Activated naive CD4-positive, alpha-beta T cell treated with anti-CD3 and anti-CD28 coated beads, Interleukin-2, amount 10 ng/mL, durations not matched to agents 7 days and 5 days (primary cell): ENCODE data around the gene TMEM63A.
"Not testable (repeated sequence)": the region's sequence is repeated elsewhere in the genome, so short reads cannot be mapped to it uniquely, and the experiment has no call there.

Experiments used
- CTCF ChIA-PET: fragments of 350-600 bp; sonication (Branson Sonifier 250); formaldehyde crosslinking; loops from one replicate; lab custom pipeline; 2021; ENCODE audit warnings: antibody characterized with exemption; lab: Charles Lee
- DNase-seq: peaks from one replicate; pipeline ENCODE4 v3.0.0-alpha.2; 2020
- H3K27ac Mint-ChIP-seq: one replicate; pipeline ENCODE4 v1.8.0; 2021; ENCODE audit warnings: mild to moderate bottlenecking, moderate library complexity, mixed read lengths
- H3K27me3 Mint-ChIP-seq: one replicate; pipeline ENCODE4 v1.8.0; 2021; ENCODE audit warnings: mild to moderate bottlenecking, mixed read lengths
- H3K36me3 Mint-ChIP-seq: one replicate; pipeline ENCODE4 v1.8.0; 2021; ENCODE audit warnings: mixed read lengths
- H3K4me1 Mint-ChIP-seq: one replicate; pipeline ENCODE4 v1.8.0; 2021; ENCODE audit warnings: mixed read lengths
- H3K4me3 Mint-ChIP-seq: one replicate; pipeline ENCODE4 v1.8.0; 2021; ENCODE audit warnings: mild to moderate bottlenecking, moderate library complexity, mixed read lengths
- H3K9me3 Mint-ChIP-seq: one replicate; pipeline ENCODE4 v1.8.0; 2021; ENCODE audit warnings: mixed read lengths

The TMEM63A gene

GRCh38 chr1:225881959-225882693 is at the start of gene TMEM63A:
Gene TMEM63A (minus strand): TSS chr1:225882380. CDS start chr1:225877580, 4,800 bp downstream.
- Mint-ChIP-seq H3K27me3 (peaks cover 11% of the 10 kb centered on the region), H3K4me1 (peaks cover 52% of the 10 kb centered on the region), H3K9me3 (no peaks in the 10 kb centered on the region), H3K4me3 (peak within 1 kb of the TSS; percentile 96), H3K36me3 (peaks cover 39% of the 10 kb centered on the region), H3K27ac (peak within 1 kb of the TSS; percentile 96)
- DNase-seq = peak; percentile 96
- CTCF ChIA-PET = interaction anchor here (0.9 to 2.3 kb wide), 12 partner anchors 9 to 408 kb away, joined by 3 to 12 read pairs (median 6); partner anchors contain the start of gene SRP9

GRCh38 chr1:225931270-225932136 is 49.3 kb upstream of the TMEM63A start:
- Mint-ChIP-seq H3K27ac (peak overlapping the region; percentile 14), H3K4me1 (peaks cover 23% of the 10 kb centered on the region), H3K27me3 (peaks cover 4% of the 10 kb centered on the region), H3K4me3 (no peak overlapping the region), H3K36me3 (no peaks in the 10 kb centered on the region), H3K9me3 (no peaks in the 10 kb centered on the region)
- CTCF ChIA-PET = interaction anchor here (0.6 to 1.3 kb wide), 3 partner anchors 54 to 165 kb away, joined by 3 read pairs; no protein-coding TSS in a partner anchor
- DNase-seq = no peak

GRCh38 chr1:225930566-225930965 is 48.4 kb upstream of the TMEM63A start:
- no peak overlapping the region for H3K4me3 Mint-ChIP-seq
- no peaks in the 10 kb centered on the region for H3K36me3 Mint-ChIP-seq
- H3K4me1 Mint-ChIP-seq = peaks cover 27% of the 10 kb centered on the region
- H3K27me3 Mint-ChIP-seq = peaks cover 4% of the 10 kb centered on the region
- no peaks in the 10 kb centered on the region for H3K9me3 Mint-ChIP-seq
- no peak overlapping the region for H3K27ac Mint-ChIP-seq
- DNase-seq = no peak
- CTCF ChIA-PET = interaction anchor here (0.9 to 1.9 kb wide), 3 partner anchors 31 to 57 kb away, joined by 3 to 5 read pairs (median 3); no protein-coding TSS in a partner anchor

- not testable (repeated sequence) for H3K9me3 Mint-ChIP-seq, DNase-seq, H3K27me3 Mint-ChIP-seq, H3K36me3 Mint-ChIP-seq, H3K4me3 Mint-ChIP-seq
- H3K4me1 Mint-ChIP-seq = peaks cover 32% of the 10 kb centered on the region
- CTCF ChIA-PET = interaction anchor here (1.1 to 1.9 kb wide), 2 partner anchors 18 to 32 kb away, joined by 3 to 5 read pairs; no protein-coding TSS in a partner anchor
- H3K27ac Mint-ChIP-seq = peak overlapping the region; percentile 91
Observed at GRCh38 chr1:225929462-225929861, 47.3 kb upstream of the TMEM63A start.

GRCh38 chr1:225928186-225929175 is 46.3 kb upstream of the TMEM63A start:
- peaks cover 32% of the 10 kb centered on the region for H3K4me1 Mint-ChIP-seq
- H3K4me3 Mint-ChIP-seq = peak overlapping the region; percentile 7
- peaks cover under 1% of the 10 kb centered on the region for H3K36me3 Mint-ChIP-seq
- DNase-seq = peak; percentile 56
- CTCF ChIA-PET = interaction anchor here (0.7 to 1.9 kb wide), 3 partner anchors 17 to 48 kb away, joined by 3 to 5 read pairs (median 3); no protein-coding TSS in a partner anchor
- peak overlapping the region; percentile 91 for H3K27ac Mint-ChIP-seq
- H3K9me3 Mint-ChIP-seq = no peaks in the 10 kb centered on the region
- peaks cover 4% of the 10 kb centered on the region for H3K27me3 Mint-ChIP-seq

GRCh38 chr1:225926551-225927113 is 44.5 kb upstream of the TMEM63A start:
- Mint-ChIP-seq H3K4me3 (no peak overlapping the region), H3K27me3 (peaks cover 3% of the 10 kb centered on the region), H3K4me1 (peaks cover 48% of the 10 kb centered on the region), H3K36me3 (peaks cover 11% of the 10 kb centered on the region), H3K9me3 (no peaks in the 10 kb centered on the region), H3K27ac (peak overlapping the region; percentile 46)
- no peak for DNase-seq
- CTCF ChIA-PET = interaction anchor here (1.3 kb wide), 1 partner anchor 17 kb away, joined by 3 read pairs; no protein-coding TSS in a partner anchor

- CTCF ChIA-PET = interaction anchor here (1.0 to 1.9 kb wide), 4 partner anchors 13 to 456 kb away, joined by 3 to 7 read pairs (median 5); partner anchors contain the start of gene SRP9
- DNase-seq = peak; percentile 97
- Mint-ChIP-seq H3K27ac (peak within 1 kb of the TSS; percentile 94), H3K9me3 (no peaks in the 10 kb centered on the region), H3K4me1 (peaks cover 66% of the 10 kb centered on the region), H3K4me3 (peak within 1 kb of the TSS; percentile 96), H3K36me3 (peaks cover 33% of the 10 kb centered on the region), H3K27me3 (no peaks in the 10 kb centered on the region)
Observed at GRCh38 chr1:225923692-225924555, 41.7 kb upstream of the TMEM63A start, which contains the start of gene PYCR2. Gene PYCR2 (minus strand): TSS chr1:225924250. CDS start chr1:225924110, 140 bp downstream.

- CTCF ChIA-PET = interaction anchor here (1.2 to 1.9 kb wide), 3 partner anchors 12 to 447 kb away, joined by 4 to 7 read pairs (median 6); partner anchors contain the start of gene SRP9
- Mint-ChIP-seq H3K27ac (peak overlapping the region; percentile 94), H3K4me1 (peaks cover 60% of the 10 kb centered on the region), H3K36me3 (peaks cover 37% of the 10 kb centered on the region), H3K4me3 (peak overlapping the region; percentile 96), H3K9me3 (no peaks in the 10 kb centered on the region), H3K27me3 (no peaks in the 10 kb centered on the region)
- no peak for DNase-seq
Observed at GRCh38 chr1:225923381-225923691, 41.2 kb upstream of the TMEM63A start.

GRCh38 chr1:225921734-225922709 is 39.8 kb upstream of the TMEM63A start:
- CTCF ChIA-PET = interaction anchor here (0.7 to 1.0 kb wide), 3 partner anchors 11 to 144 kb away, joined by 3 to 5 read pairs (median 3); partner anchors contain the start of gene SRP9
- H3K27ac Mint-ChIP-seq = peak overlapping the region; percentile 75
- no peaks in the 10 kb centered on the region for H3K9me3 Mint-ChIP-seq
- H3K36me3 Mint-ChIP-seq = peaks cover 49% of the 10 kb centered on the region
- peak overlapping the region; percentile 96 for H3K4me3 Mint-ChIP-seq
- H3K27me3 Mint-ChIP-seq = no peaks in the 10 kb centered on the region
- H3K4me1 Mint-ChIP-seq = peaks cover 57% of the 10 kb centered on the region
- no peak for DNase-seq

- CTCF ChIA-PET = interaction anchor here (1.2 kb wide), 1 partner anchor 445 kb away, joined by 4 read pairs; no protein-coding TSS in a partner anchor
- Mint-ChIP-seq H3K4me3 (peak overlapping the region; percentile 3), H3K36me3 (peaks cover 54% of the 10 kb centered on the region), H3K4me1 (peaks cover 46% of the 10 kb centered on the region), H3K9me3 (no peaks in the 10 kb centered on the region), H3K27me3 (no peaks in the 10 kb centered on the region), H3K27ac (peak overlapping the region; percentile 84)
- DNase-seq = no peak
Observed at GRCh38 chr1:225919906-225920305, 37.7 kb upstream of the TMEM63A start.

GRCh38 chr1:225918280-225918679 is 36.1 kb upstream of the TMEM63A start:
- DNase-seq = no peak
- H3K27me3 Mint-ChIP-seq = no peaks in the 10 kb centered on the region
- H3K4me1 Mint-ChIP-seq = peaks cover 40% of the 10 kb centered on the region
- peaks cover 52% of the 10 kb centered on the region for H3K36me3 Mint-ChIP-seq
- H3K9me3 Mint-ChIP-seq = no peaks in the 10 kb centered on the region
- H3K4me3 Mint-ChIP-seq = no peak overlapping the region
- no peak overlapping the region for H3K27ac Mint-ChIP-seq
- CTCF ChIA-PET = no interaction called here
